RPMI8226 (cell line): Measurements from ENCODE around the gene PRRX2.

Experiments used
- DNase-seq: peaks from one replicate; pipeline ENCODE4 v3.0.0-alpha.2; 2015

The PRRX2 gene

GRCh38 chr9:129637102-129637501 lies 28.3 kb upstream of the PRRX2 start:
- DNase-seq, result no peak

GRCh38 chr9:129637673-129638439 lies 27.6 kb upstream of the PRRX2 start:
- DNase-seq, result no peak

GRCh38 chr9:129639034-129639630 lies 26.3 kb upstream of the PRRX2 start:
- no peak for DNase-seq

- DNase-seq, result no peak
These were observed 25.7 kb upstream of the PRRX2 start for GRCh38 chr9:129639756-129640085.

DNA sequence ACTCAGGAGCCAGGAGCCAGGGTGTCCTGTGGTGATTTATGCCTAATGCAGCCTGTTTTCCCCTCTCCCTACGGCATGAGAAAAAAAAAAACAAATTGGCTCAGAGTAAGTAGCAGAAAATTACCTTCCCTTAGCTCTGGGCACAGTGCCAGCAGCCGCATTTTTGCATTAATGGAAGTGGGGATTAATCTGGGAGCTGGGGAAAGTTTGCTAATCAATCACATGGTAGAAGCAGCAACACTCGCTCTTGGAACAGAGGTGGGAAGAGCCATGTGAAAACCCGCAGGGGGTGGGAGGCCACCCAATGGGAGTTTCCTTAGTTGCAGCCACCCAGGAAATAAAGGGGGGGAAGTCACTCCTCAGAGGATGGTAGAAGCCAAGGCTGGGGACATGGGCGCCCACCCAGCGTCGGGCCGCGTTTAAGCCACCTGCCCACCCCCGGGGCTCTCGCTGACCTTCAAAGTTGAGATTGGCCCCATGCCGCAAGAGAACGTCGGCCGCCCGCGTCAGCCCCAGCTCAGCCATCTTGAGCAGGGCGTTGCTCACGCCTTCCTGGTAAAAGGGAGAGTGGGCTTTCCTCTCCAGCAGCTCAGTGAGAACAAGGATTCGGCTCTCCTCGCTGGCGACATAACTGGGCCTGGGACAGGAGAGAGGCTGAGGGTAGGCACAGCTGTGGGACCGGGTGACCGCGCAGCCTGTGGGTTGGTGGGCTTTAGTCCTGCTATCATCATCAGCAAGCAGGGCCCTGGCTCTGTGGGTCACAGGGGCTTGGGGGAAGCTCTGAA lies 25.2 kb upstream of the PRRX2 start:
- no peak for DNase-seq

GRCh38 chr9:129640871-129641749 lies 24.3 kb upstream of the PRRX2 start:
- no peak for DNase-seq

DNA sequence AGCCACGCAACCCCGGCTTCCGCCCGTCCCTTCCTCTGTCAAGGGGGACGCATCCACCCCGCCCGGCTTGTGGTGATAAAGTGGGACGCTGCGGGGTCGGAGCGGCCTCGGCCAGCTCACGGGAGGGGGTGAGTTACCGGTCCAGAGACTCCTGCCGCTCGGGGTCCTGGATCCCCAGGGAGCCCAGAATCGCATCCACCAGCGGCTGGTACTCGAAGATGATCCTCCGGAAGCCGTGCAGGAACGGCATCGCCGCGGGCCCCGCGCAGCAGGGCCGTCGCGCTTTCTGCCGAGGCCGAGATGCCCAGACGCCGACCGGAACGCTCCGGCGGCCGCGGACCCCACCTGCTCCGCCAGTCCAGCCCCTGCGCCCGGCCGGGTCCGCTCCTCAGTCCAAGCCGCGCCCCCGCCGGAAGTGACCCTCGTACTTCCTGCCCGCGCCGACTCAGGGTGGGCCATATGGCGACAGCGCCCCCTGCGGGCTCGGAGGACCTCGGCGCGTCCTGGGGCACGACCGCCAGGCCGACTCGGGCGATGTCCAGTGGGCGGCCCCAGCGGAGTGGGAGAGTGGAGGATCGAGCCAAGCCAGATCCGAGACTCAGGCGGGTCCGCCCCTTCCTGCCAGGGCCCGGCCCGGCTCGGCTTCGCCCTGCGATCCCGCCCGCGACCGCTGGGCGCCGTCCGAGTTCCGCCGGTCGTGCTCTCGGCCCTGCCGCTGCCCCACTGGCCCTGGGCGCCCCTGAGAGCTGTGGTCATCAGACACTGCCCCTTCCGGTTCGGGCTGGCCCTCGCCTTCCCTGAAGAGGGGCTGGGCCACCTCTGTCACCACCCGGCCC lies 23.5 kb upstream of the PRRX2 start, which contains the start of gene ASB6:
TSS of gene ASB6 (minus strand) at position 402 of the 836 bp plus-strand sequence. CDS start at position 250, 152 bp downstream.
- DNase-seq, result peak; percentile 99

GRCh38 chr9:129643706-129644105 lies 21.7 kb upstream of the PRRX2 start:
- DNase-seq, result no peak

DNA sequence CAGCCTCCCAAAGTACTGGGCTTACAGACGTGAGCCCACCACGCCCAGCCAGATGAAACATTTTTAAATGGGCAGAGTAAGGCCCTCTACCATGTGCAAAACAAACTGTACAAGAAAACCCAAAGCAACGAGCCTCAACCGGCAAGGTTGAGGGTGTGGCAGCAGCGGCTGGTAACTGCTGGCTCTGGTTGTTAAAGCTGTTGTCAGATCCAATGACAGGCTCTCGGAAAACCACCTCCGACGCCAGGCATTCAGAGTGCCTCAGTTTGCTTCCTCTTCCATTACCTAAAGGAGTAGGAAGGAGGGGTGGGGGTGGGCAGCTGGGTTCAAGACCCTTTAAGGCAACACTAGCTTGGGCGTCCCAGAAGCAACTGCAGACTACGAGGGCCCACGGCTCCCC lies 21.1 kb upstream of the PRRX2 start:
- DNase-seq, result no peak

DNA sequence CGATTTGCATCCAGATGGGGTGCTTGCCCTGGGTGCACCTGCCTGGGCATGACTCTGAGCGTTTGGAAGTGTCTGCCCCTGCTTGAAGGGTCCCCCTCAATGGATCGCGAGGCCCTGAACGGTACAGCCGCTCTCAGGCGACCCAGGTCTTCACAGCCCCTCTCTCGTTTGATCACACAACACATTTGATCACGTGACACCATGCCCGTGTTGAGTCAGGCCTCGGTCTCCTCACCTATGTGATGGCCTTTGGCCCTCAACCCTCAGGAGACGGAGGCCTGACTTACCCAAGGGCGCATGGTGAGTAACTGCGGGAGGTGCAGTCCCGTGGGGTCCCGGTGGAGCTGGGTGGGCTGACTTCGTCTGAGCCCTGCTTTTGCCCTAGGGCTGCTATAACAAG lies 20.5 kb upstream of the PRRX2 start:
- DNase-seq, result no peak

GRCh38 chr9:129646252-129646651 lies 19.2 kb upstream of the PRRX2 start:
- DNase-seq, result no peak

GRCh38 chr9:129646654-129647053 lies 18.8 kb upstream of the PRRX2 start:
- DNase-seq, result no peak

DNA sequence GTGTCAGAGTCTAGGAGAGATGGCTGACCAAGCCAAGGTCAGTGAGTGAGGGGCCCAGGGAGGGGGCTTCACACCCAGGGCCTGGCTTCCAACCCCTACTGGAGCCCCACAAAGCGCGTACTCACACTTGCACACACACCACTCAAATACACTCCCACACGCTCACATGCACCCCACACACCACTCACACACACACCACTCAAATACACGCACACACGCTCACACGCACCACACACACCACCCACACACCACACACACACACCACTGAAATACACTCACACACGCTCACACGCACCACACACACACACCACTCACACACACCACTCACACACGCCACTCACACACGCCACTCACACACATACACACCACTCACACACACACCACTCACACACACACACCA lies 17.8 kb upstream of the PRRX2 start:
- no peak for DNase-seq

DNA sequence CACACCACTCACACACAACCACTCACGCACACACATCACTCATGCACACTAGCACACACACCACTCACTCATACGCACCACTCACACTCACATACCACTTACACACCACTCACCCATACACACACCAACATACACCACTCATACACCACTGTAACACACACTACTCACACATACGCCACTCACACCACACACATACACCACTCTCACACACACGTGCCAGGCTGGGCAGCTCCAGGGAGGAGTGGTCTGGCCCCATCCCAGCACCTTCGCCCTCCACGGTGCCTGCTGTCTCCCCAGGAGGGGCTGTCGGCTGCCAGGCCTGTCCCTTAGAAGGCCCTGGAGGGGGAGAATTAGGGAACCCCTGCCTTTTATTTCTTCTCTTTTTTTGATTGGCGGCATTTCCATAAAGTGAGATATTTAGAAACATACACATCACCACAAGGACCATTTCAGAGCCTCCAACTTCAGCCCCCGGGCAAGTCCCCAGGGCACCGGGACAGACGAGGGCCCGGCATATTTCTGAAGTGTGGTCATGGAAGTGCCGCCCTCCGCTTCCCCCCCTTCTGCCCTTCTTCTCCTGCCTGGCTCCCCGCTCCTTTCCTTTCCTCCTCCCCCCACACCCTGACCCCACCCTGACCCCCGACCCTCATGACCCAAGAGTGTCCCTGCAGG lies 17.2 kb upstream of the PRRX2 start:
- DNase-seq, result no peak

GRCh38 chr9:129648764-129649115 lies 16.7 kb upstream of the PRRX2 start:
- DNase-seq, result no peak

DNA sequence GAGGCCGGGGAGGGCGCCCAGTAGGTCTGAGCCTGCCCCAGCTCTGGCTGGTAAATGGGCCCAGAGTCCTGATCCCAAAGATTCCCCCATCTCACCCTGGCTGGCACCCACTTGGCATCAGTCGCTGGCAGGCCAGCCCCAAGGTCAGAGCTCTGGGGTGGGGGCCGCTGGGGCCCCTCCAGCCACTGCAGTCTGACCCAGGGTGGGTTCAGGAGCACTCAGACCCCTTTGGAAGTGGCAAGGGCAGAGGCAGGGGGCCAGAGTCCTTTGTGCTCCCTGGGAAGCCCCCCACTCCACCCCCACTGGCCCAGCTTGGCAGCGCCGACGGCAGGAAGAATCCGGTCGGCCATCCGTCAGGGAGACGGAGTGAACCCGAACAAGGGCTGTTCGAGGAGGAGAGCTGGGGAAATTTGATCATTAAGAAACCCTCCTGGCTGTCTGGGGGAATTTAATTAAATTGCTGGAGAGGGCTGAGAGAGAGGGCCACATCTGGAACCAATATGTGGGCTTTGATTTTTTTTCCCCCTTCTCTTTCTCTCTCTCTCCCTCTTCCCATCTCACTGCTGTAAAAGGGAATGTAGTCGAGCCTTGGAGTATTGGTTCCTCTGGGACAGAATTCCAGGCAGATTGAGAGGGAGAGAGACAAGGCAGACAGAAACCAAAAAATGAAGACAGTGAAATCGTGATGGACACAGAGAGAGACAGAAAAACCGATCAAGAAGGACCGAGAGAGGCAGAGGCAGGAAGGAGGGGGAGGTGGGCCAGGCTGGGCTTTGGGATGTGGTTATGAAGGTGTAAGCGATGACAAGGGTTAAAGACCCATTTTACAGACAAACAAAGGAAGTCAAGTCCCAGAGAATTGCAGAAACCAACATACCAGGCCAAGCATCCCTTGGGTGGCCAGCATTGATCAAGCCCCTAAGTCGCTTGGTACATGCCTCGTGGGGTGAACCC lies 15.4 kb upstream of the PRRX2 start:
- no peak for DNase-seq

DNA sequence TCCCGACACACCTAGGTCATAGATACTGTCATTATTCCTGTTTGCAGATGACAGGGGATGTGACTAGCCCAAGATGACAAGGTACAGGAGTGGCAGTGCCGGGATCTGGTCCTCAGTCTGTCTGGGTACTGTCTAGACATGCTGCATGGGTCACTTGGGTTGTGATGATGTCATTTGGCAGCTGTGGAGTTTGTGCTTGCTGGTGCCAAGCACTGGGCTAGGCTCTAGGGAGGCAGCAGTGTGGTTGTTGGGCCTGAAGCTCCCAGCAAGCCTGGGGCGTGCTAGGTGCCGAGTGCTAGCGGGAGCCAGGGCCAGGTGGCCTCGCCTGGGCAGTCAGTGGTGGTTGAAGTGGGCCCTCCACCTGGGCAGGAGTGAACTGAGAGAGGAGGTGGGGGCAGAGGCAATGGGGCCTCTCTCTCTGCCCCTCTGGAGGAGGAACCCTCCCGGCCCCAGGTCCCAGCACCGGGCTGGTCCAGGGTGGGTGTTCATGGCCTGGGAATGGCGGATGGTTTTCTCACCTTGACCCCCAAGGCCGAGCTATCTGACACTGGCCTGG lies 14.7 kb upstream of the PRRX2 start:
- DNase-seq, result no peak

DNA sequence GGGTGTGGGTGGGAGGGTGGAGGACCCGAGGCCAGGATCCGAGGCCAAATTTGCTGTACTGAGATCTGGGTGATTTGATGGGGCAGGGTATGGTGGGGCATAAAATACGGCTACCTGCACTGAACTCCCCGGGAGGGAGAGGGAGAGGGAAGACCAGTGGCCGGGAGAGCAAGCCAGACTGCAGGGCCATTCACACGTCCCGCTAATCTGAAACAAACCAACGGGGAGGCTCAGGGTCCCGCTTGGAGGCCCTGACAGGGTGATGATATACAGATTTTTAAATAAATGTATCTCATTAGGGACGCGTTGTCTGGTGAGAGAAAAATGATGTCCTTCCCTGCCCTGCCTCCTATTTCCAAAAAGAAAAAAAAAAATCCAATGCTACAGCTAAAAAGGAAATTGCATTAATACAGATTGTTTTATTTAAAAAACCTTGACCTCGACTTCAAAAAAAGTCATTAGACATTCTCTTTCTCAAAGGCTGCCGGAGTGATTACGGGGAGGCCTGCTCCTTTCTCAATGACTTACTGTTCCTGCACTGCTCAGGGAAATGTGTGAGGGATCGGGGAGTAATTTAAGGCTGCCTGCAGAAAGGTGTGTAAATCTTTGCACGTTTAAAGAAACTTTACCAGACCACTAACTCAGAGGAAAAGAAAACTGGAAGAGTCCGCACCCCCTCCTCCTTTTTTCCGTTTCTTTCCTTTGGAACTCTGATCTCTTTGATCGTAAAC lies 11.5 kb upstream of the PRRX2 start:
- DNase-seq, result no peak

GRCh38 chr9:129654554-129655040 lies 10.8 kb upstream of the PRRX2 start:
- DNase-seq, result no peak
